ENCODE data around the gene HOXA2.

GRCh38 chr7:27083646-27084045 lies 18.8 kb downstream of the HOXA2 start:
- TF ChIP-seq POLR2AphosphoS5 (IDR thresholded peaks at IDR 0.05) (no peak), CTCF (IDR thresholded peaks at IDR 0.05) (no peak), POLR2A (IDR thresholded peaks at IDR 0.05) (no peak), EP300 (IDR thresholded peaks at IDR 0.05) (no peak)

Data from suprapubic skin (tissue), 4 donors.